Diencephalon (tissue), 1 donor: ENCODE data around the gene CLDN6. TPM values are rescaled to one million over a fixed set of nuclear protein-coding genes. Genes with fewer than 3 reads are reported as not detected.

ENCODE experiments used
- small RNA-seq: library from RNA; depleted of rRNA; stranded (forward); fragments of <200 nt; gene quantifications from one replicate; pipeline ENCODE3, GENCODE V24; 2014
- total RNA-seq: library from RNA; depleted of rRNA; stranded (reverse); fragments of >200 nt; gene quantifications from one replicate; pipeline ENCODE4 v1.2.3, GENCODE V29; 2014

The CLDN6 gene
- total RNA-seq, result 1.2 TPM

GRCh38 chr16:3017794-3018506 lies at the start of gene CLDN6:
CLDN6 (minus strand) TSS chr16:3018183; CDS start chr16:3016021, 2,162 bp downstream.

GRCh38 chr16:3065069-3065741 lies 47.2 kb upstream of the CLDN6 start, which contains the start of gene IL32:
IL32 (plus strand) TSS chr16:3065640; CDS start chr16:3065812, 172 bp downstream.

GRCh38 chr16:3045758-3046640 lies 28.0 kb upstream of the CLDN6 start, which contains the start of gene MMP25:
MMP25 (plus strand) TSS chr16:3046561; CDS start chr16:3046918, 357 bp downstream.

GRCh38 chr16:3036726-3037315 lies 18.8 kb upstream of the CLDN6 start, which contains the start of gene BICDL2:
BICDL2 (minus strand) TSS chr16:3036944; CDS start chr16:3035496, 1,448 bp downstream.

GRCh38 chr16:3023669-3024478 lies 5.9 kb upstream of the CLDN6 start, which contains the start of the genes HCFC1R1 and THOC6:
HCFC1R1 (minus strand) TSS chr16:3023942; CDS start chr16:3023941, 1 bp downstream.
THOC6 (plus strand) TSS chr16:3024035; CDS start chr16:3024327, 292 bp downstream.

GRCh38 chr16:3020247-3020603 lies 2.2 kb upstream of the CLDN6 start, which contains the start of gene TNFRSF12A:
TNFRSF12A (plus strand) TSS chr16:3020368; CDS start chr16:3020398, 30 bp downstream.

GRCh38 chr16:3012828-3013420 lies 5.1 kb downstream of the CLDN6 start, which contains the start of gene CLDN9:
CLDN9 (plus strand) TSS chr16:3012923; CDS start chr16:3013363, 440 bp downstream.

GRCh38 chr16:2980227-2981176 lies 37.5 kb downstream of the CLDN6 start, which contains the start of gene PKMYT1:
PKMYT1 (minus strand) TSS chr16:2980446; CDS start chr16:2979657, 789 bp downstream.

GRCh38 chr16:2968738-2969544 lies 49.0 kb downstream of the CLDN6 start, which contains the start of gene PAQR4:
PAQR4 (plus strand) TSS chr16:2969348; CDS start chr16:2969675, 327 bp downstream.

Small RNAs within 50 kb of the gene (small RNA-seq; reads per million reads assigned to genes)
- gene LINC00514, result not detected

Other genes with a start within 250 kb of the CLDN6 start
- 158 TPM for gene ELOB, start 240.9 kb downstream of the CLDN6 start, total RNA-seq
- gene PRSS33, start 230.6 kb downstream of the CLDN6 start, total RNA-seq, result not detected
- gene PRSS41, start 219.7 kb downstream of the CLDN6 start, total RNA-seq, result not detected
- not detected for gene PRSS21, start 200.9 kb downstream of the CLDN6 start, total RNA-seq
- gene ZG16B, start 187.9 kb downstream of the CLDN6 start, total RNA-seq, result 0.23 TPM
- not detected for gene PRSS22, start 160.0 kb downstream of the CLDN6 start, total RNA-seq
- 42.2 TPM for gene FLYWCH2, start 135.0 kb downstream of the CLDN6 start, total RNA-seq
- 29.1 TPM for gene FLYWCH1, start 106.3 kb downstream of the CLDN6 start, total RNA-seq
- 0.46 TPM for gene KREMEN2, start 53.9 kb downstream of the CLDN6 start, total RNA-seq
- 28.4 TPM for gene PAQR4, start 48.8 kb downstream of the CLDN6 start, total RNA-seq
- 2.3 TPM for gene PKMYT1, start 37.7 kb downstream of the CLDN6 start, total RNA-seq
- not detected for gene CLDN9, start 5.3 kb downstream of the CLDN6 start, total RNA-seq
- 1.2 TPM for gene TNFRSF12A, start 2.2 kb upstream of the CLDN6 start, total RNA-seq
- 20.3 TPM for gene HCFC1R1, start 5.8 kb upstream of the CLDN6 start, total RNA-seq
- 4.8 TPM for gene THOC6, start 5.9 kb upstream of the CLDN6 start, total RNA-seq
- not detected for gene BICDL2, start 18.8 kb upstream of the CLDN6 start, total RNA-seq
- gene MMP25, start 28.4 kb upstream of the CLDN6 start, total RNA-seq, result 0.92 TPM
- 1.6 TPM for gene IL32, start 47.5 kb upstream of the CLDN6 start, total RNA-seq
- not detected for gene ZSCAN10, start 81.1 kb upstream of the CLDN6 start, total RNA-seq
- gene ZNF205, start 94.4 kb upstream of the CLDN6 start, total RNA-seq, result 15.9 TPM
- gene ZNF213, start 116.8 kb upstream of the CLDN6 start, total RNA-seq, result 8.1 TPM
- 0.69 TPM for gene OR1F1, start 170.0 kb upstream of the CLDN6 start, total RNA-seq
- 15.9 TPM for gene ZNF200, start 217.0 kb upstream of the CLDN6 start, total RNA-seq
- 0.46 TPM for gene MEFV, start 238.4 kb upstream of the CLDN6 start, total RNA-seq